Measurements from ENCODE around the gene KLHL15.
"Not testable (repeated sequence)": the region's sequence is repeated elsewhere in the genome, so short reads cannot be mapped to it uniquely, and the experiment has no call there.

The KLHL15 gene

GRCh38 chrX:23992431-23992830 is 34.6 kb downstream of the KLHL15 start:
- Mint-ChIP-seq H3K4me3 (no peak overlapping the region), H3K27me3 (no peaks in the 10 kb centered on the region), H3K9me3 (no peaks in the 10 kb centered on the region), H3K27ac (peak overlapping the region in 1 of 2 donors; percentile 94), H3K4me1 (peaks cover 27% of the 10 kb centered on the region)
- ATAC-seq, result no peak
- no peak for DNase-seq

GRCh38 chrX:23990455-23990854 is 36.5 kb downstream of the KLHL15 start:
- ATAC-seq, result no peak
- Mint-ChIP-seq H3K4me1 (peaks cover 27% of the 10 kb centered on the region), H3K27ac (no peak overlapping the region)

GRCh38 chrX:23989689-23990088 is 37.3 kb downstream of the KLHL15 start:
- Mint-ChIP-seq H3K4me3 (no peak overlapping the region), H3K4me1 (peaks cover 27% of the 10 kb centered on the region), H3K9me3 (no peaks in the 10 kb centered on the region), H3K27ac (no peak overlapping the region), H3K27me3 (no peaks in the 10 kb centered on the region)
- no peak for DNase-seq
- ATAC-seq, result no peak

More at GRCh38 chrX:23990455-23990854, 36.5 kb downstream of the KLHL15 start:
- DNase-seq, result no peak
- H3K27me3 Mint-ChIP-seq, result no peaks in the 10 kb centered on the region
- H3K9me3 Mint-ChIP-seq, result no peaks in the 10 kb centered on the region
- no peak overlapping the region for H3K4me3 Mint-ChIP-seq

- no peak overlapping the region for H3K27ac Mint-ChIP-seq
- no peaks in the 10 kb centered on the region for H3K4me1 Mint-ChIP-seq
- ATAC-seq, result no peak
- H3K9me3 Mint-ChIP-seq, result no peaks in the 10 kb centered on the region
- no peak for DNase-seq
- no peak overlapping the region for H3K4me3 Mint-ChIP-seq
- H3K27me3 Mint-ChIP-seq, result no peaks in the 10 kb centered on the region
Measured at GRCh38 chrX:23982891-23983290, 44.1 kb downstream of the KLHL15 start.

- no peaks in the 10 kb centered on the region for H3K27me3 Mint-ChIP-seq
- H3K4me3 Mint-ChIP-seq, result no peak overlapping the region
- DNase-seq, result no peak
- H3K9me3 Mint-ChIP-seq, result no peaks in the 10 kb centered on the region
- H3K27ac Mint-ChIP-seq, result no peak overlapping the region
- H3K4me1 Mint-ChIP-seq, result no peaks in the 10 kb centered on the region
- ATAC-seq, result no peak
Measured at GRCh38 chrX:23981711-23982110, 45.3 kb downstream of the KLHL15 start.

DNA sequence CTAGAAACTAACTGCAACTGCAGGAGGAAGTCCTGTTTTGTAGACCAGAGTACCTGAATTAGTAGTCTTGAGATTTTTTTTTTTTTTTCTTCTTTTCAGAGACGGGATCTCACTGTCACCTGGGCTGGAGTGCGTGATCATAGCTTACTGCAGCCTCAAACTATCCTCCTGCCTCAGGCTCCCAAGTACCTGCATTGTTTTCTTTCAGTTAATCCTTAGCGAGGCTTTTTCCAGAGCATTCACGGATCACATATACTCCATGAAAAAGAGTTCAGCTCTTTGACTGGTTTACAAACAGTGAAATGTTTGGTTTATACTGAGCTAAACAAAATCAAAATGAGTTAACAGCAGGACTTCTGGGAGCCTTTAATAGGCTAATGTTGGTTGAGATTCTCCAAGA is 45.8 kb downstream of the KLHL15 start:
- no peak for ATAC-seq

GRCh38 chrX:23980011-23980441 is 47.0 kb downstream of the KLHL15 start:
- no peaks in the 10 kb centered on the region for H3K9me3 Mint-ChIP-seq
- no peak overlapping the region for H3K4me3 Mint-ChIP-seq
- no peak overlapping the region for H3K27ac Mint-ChIP-seq
- H3K4me1 Mint-ChIP-seq, result no peaks in the 10 kb centered on the region
- no peaks in the 10 kb centered on the region for H3K27me3 Mint-ChIP-seq
- ATAC-seq (no peak), DNase-seq (no peak)

More for the DNA sequence above, 45.8 kb downstream of the KLHL15 start:
- no peaks in the 10 kb centered on the region for H3K4me1 Mint-ChIP-seq
- no peak overlapping the region for H3K27ac Mint-ChIP-seq
- DNase-seq, result no peak
- H3K9me3 Mint-ChIP-seq, result no peaks in the 10 kb centered on the region
- H3K27me3 Mint-ChIP-seq, result no peaks in the 10 kb centered on the region
- no peak overlapping the region for H3K4me3 Mint-ChIP-seq

DNA sequence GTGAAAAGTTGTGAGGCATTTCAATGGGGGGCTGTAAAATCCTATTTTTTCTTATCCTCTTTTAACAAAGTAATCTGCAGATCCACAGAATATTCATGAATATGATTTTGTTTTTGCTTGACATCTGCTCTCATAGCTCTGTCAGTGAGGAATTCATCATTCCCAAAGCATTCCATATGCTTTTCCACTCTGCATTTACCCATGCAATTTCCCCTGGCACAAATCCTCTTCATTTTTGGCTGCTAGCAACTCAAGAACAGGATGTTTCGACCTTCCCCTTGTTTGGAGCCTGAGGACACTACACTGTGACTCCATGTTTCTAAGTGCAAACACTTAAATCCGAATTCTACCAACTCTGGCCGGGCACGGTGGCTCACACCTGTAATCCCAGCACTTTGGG is 48.5 kb downstream of the KLHL15 start:
- ATAC-seq, result no peak
- no peak for DNase-seq
- Mint-ChIP-seq H3K27me3 (no peaks in the 10 kb centered on the region), H3K4me1 (no peaks in the 10 kb centered on the region), H3K9me3 (no peaks in the 10 kb centered on the region), H3K4me3 (no peak overlapping the region), H3K27ac (no peak overlapping the region)

DNA sequence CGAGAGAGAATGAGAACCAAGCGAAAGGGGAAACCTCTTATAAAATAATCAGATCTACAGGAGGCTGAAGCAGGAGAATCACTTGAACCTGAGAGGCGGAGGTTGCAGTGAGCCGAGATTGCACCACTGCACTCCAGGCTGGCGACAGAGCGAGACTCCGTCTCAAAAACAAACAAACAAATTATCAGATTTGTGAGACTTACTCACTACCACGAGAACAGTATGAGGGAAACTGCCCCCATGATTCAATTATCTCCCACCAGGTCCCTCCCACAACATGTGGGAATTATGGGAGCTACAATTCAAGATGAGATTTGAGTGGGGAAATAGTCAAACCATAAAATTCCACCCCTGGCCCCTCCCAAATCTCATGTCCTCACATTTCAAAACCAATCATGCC is 61.4 kb downstream of the KLHL15 start:
- not testable (repeated sequence) for H3K4me1 Mint-ChIP-seq, H3K27ac Mint-ChIP-seq, DNase-seq, ATAC-seq, H3K27me3 Mint-ChIP-seq, H3K9me3 Mint-ChIP-seq, H3K4me3 Mint-ChIP-seq

GRCh38 chrX:23964191-23964590 is 62.8 kb downstream of the KLHL15 start:
- Mint-ChIP-seq H3K9me3 (no peaks in the 10 kb centered on the region), H3K27me3 (no peaks in the 10 kb centered on the region), H3K27ac (no peak overlapping the region), H3K4me3 (no peak overlapping the region), H3K4me1 (peaks cover 10% of the 10 kb centered on the region)
- ATAC-seq (no peak), DNase-seq (no peak)

DNA sequence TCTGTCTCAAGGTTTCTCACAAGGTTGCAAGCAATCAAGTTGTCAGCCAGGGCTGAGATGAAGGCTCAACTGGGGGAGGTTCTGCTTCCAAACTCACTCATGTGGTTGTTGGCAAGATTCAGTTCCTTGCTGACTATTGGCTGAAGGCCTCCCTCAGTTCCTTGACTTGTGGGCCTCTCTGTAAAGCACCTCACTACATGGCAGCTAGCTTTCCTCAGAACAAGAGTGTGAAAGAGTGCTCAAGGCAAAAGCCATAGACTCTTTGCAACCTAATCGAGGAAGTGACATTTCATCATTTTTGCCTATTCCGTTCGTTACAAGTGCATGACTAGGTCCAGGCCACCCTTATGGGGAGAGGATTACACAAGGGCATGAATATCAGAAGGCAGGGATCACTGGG is 67.2 kb downstream of the KLHL15 start:
- Mint-ChIP-seq H3K27ac (peak overlapping the region; percentile 74 to 84), H3K4me1 (peaks cover 11% of the 10 kb centered on the region), H3K4me3 (peak overlapping the region in 1 of 2 donors; percentile 55), H3K9me3 (no peaks in the 10 kb centered on the region), H3K27me3 (no peaks in the 10 kb centered on the region)
- DNase-seq (peak in 1 of 2 donors; percentile 22), ATAC-seq (peak; percentile 88)

- no peak overlapping the region for H3K27ac Mint-ChIP-seq
Measured at GRCh38 chrX:23954396-23954795, 72.6 kb downstream of the KLHL15 start.

DNA sequence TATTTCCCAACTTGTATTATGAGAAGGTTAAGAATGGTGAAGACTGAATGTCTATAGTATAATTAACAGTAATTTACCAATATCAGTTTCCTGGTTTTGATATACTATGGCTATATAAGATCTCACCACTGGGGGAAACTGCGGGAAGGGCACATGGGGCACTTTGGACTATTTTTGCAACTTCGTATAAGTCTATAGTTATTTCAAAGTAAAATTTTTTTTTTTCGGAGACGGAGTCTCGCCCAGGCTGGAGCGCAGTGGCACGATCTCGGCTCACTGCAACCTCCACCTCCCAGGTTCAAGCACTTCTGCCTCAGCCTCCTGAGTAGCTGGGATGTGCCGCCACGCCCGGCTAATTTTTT is 73.1 kb downstream of the KLHL15 start:
- H3K9me3 Mint-ChIP-seq, result no peaks in the 10 kb centered on the region
- H3K4me1 Mint-ChIP-seq, result peaks cover 10% of the 10 kb centered on the region
- ATAC-seq (no peak), DNase-seq (no peak)
- H3K27me3 Mint-ChIP-seq, result no peaks in the 10 kb centered on the region
- H3K27ac Mint-ChIP-seq, result peak overlapping the region; percentile 27 to 82
- peak overlapping the region; percentile 85 to 89 for H3K4me3 Mint-ChIP-seq

More at GRCh38 chrX:23954396-23954795, 72.6 kb downstream of the KLHL15 start:
- Mint-ChIP-seq H3K9me3 (no peaks in the 10 kb centered on the region), H3K4me1 (peaks cover 12% of the 10 kb centered on the region), H3K4me3 (no peak overlapping the region), H3K27me3 (no peaks in the 10 kb centered on the region)
- no peak for ATAC-seq
- DNase-seq, result no peak

- no peaks in the 10 kb centered on the region for H3K9me3 Mint-ChIP-seq
- DNase-seq (peak; percentile 56 to 68), ATAC-seq (peak; percentile 96)
- peak overlapping the region; percentile 85 to 89 for H3K4me3 Mint-ChIP-seq
- peak overlapping the region; percentile 93 to 98 for H3K27ac Mint-ChIP-seq
- H3K27me3 Mint-ChIP-seq, result no peaks in the 10 kb centered on the region
- peaks cover 16% of the 10 kb centered on the region for H3K4me1 Mint-ChIP-seq
Measured at GRCh38 chrX:23952984-23953907, 73.7 kb downstream of the KLHL15 start.

GRCh38 chrX:23952391-23952790 is 74.6 kb downstream of the KLHL15 start:
- peaks cover 20% of the 10 kb centered on the region for H3K4me1 Mint-ChIP-seq
- DNase-seq (no peak), ATAC-seq (no peak)
- H3K27me3 Mint-ChIP-seq, result no peaks in the 10 kb centered on the region
- H3K27ac Mint-ChIP-seq, result peak overlapping the region in 1 of 2 donors; percentile 13
- peak overlapping the region; percentile 35 to 85 for H3K4me3 Mint-ChIP-seq
- H3K9me3 Mint-ChIP-seq, result no peaks in the 10 kb centered on the region

GRCh38 chrX:23945206-23945605 is 81.8 kb downstream of the KLHL15 start:
- Mint-ChIP-seq H3K27ac (no peak overlapping the region), H3K4me1 (peaks cover 17% of the 10 kb centered on the region), H3K4me3 (no peak overlapping the region), H3K27me3 (no peaks in the 10 kb centered on the region), H3K9me3 (no peaks in the 10 kb centered on the region)
- no peak for ATAC-seq
- no peak for DNase-seq

Data from stimulated activated naive CD8-positive, alpha-beta T cell treated with anti-CD3 and anti-CD28 coated beads, Interleukin-15, amount 100 ng/mL, for 72 hours (primary cell).